ENCODE measurements around the gene STMN3. TPM values are rescaled to one million over a fixed set of nuclear protein-coding genes. Genes with fewer than 3 reads are reported as not detected.
"Not testable (repeated sequence)": the region's sequence is repeated elsewhere in the genome, so short reads cannot be mapped to it uniquely, and the experiment has no call there.

Gene STMN3
- total and polyA plus RNA-seq, 2 experiments from 2014 or later: 6.6 to 9.9 TPM

DNA sequence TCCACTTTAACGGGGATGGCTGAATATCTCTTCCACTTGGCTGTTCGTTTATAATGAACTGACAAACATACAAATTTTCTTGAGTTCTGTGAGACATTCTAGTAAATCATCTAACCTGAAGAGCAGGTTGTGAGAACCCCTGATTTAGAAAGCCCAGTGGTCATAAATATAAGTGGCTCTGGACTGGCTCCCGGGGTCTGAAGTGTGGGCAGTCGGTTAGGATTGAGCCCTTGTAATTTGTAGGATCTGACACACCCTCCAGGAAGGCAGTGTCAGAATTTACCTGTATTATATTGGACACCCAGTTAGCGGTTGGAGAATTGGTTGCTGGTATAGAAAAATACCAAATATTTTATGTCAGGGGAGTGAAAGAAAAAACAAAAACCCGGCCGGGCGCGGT, 19.5 kb downstream of the STMN3 start:
- DNase-seq (ENCODE audit: low read depth in 1 of 2, low spot score in 1 of 2): no peak
- TF ChIP-seq, protein P1, sequence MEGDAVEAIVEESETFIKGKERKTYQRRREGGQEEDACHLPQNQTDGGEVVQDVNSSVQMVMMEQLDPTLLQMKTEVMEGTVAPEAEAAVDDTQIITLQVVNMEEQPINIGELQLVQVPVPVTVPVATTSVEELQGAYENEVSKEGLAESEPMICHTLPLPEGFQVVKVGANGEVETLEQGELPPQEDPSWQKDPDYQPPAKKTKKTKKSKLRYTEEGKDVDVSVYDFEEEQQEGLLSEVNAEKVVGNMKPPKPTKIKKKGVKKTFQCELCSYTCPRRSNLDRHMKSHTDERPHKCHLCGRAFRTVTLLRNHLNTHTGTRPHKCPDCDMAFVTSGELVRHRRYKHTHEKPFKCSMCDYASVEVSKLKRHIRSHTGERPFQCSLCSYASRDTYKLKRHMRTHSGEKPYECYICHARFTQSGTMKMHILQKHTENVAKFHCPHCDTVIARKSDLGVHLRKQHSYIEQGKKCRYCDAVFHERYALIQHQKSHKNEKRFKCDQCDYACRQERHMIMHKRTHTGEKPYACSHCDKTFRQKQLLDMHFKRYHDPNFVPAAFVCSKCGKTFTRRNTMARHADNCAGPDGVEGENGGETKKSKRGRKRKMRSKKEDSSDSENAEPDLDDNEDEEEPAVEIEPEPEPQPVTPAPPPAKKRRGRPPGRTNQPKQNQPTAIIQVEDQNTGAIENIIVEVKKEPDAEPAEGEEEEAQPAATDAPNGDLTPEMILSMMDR (IDR thresholded peaks at IDR 0.05; ENCODE audit: low read depth, low read length): no peak
- Histone ChIP-seq H3K27ac (no peak overlapping the region), H3K4me1 (ENCODE audit: low read depth) (no peaks in the 10 kb centered on the region), H3K9me3 (ENCODE audit: low read depth) (no peaks in the 10 kb centered on the region), H3K4me3 (no peak overlapping the region), H3K36me3 (no peaks in the 10 kb centered on the region), H3K27me3 (no peaks in the 10 kb centered on the region)

DNA sequence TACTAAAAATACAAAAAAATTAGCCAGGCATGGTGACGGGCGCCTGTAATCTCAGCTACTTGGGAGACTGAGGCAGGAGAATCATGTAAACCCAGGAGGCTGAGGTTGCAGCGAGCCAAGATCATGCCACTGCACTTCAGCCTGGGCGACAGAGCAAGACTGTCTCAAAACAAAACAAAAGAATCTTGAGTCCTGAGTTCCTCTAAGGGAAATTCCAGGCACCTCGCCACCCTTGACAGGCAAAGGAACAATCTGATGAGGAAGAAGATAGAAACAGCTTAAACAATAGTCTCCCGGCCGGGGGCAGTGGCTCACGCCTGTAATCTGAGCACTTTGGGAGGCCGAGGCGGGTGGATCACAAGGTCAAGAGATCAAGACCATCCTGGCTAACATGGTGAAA, 21.8 kb downstream of the STMN3 start:
- DNase-seq (ENCODE audit: low read depth in 1 of 2, low spot score in 1 of 2): peak in 1 of 2 donors; percentile 21
- H3K36me3 ChIP-seq: not testable (repeated sequence)

DNA sequence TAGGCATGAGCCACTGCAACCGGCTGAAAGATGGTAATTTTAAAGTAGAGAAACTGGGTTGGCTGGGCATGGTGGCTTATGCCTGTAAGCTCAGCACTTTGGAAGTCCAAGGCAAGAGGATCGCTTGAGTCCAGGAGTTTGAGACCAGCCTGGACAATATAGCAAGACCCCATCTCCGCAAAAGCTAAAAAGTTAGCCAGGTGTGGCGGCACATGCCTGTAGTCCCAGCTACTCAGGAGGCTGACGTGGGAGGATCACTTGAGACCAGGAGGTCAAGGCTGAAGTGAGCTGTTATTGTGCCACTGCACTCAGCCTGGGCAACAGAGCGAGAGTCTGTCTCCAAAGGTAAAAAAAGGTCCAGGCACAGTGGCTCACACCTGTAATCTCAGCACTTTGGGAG, 22.3 kb downstream of the STMN3 start:
- not testable (repeated sequence) for H3K9me3 ChIP-seq (ENCODE audit: low read depth); H3K4me1 ChIP-seq (ENCODE audit: low read depth); DNase-seq (ENCODE audit: low read depth in 1 of 2, low spot score in 1 of 2); H3K36me3 ChIP-seq; H3K4me3 ChIP-seq; H3K27me3 ChIP-seq; H3K27ac ChIP-seq

More for the DNA sequence above, 21.8 kb downstream of the STMN3 start:
- H3K27ac ChIP-seq; H3K4me1 ChIP-seq (ENCODE audit: low read depth); H3K9me3 ChIP-seq (ENCODE audit: low read depth); H3K27me3 ChIP-seq; H3K4me3 ChIP-seq: not testable (repeated sequence)

DNA sequence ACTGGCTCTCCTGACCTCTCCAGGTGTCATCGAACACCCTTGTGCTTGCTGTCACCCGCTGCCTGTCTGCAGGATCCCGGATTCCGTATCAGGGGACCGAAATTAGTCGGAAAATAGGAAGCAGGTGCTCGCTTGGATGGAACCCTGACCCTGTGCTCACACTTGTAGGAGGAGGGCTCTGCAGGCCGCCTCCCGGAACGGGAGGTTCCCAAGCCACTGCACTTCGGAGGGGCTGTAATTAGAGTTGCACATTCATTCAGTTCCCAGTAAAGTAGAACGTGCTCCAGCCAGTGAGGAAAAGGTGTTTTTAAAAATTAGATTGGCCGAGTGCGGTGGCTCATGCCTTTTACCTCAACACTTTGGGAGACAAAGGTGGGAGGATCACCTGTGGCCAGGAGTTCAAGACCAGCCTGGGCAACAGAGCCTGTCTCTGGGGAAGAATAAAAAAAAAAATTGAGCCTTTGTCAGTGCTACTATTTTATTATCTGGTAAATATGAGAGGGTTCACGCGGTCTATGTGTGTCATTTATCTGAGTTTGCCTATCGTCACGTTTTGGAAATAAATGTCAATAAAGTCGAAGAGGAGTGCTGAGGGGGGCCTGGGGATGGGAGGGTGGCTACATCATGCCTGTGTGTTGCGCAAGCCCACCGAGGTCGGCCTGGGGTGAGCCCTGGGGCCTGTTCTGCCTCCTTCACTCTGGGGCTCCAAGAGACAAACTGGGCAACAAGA, 24.8 kb downstream of the STMN3 start:
- Histone ChIP-seq H3K27ac (no peak overlapping the region), H3K4me3 (no peak overlapping the region), H3K27me3 (no peaks in the 10 kb centered on the region), H3K9me3 (ENCODE audit: low read depth) (no peaks in the 10 kb centered on the region), H3K4me1 (ENCODE audit: low read depth) (peaks cover 5% of the 10 kb centered on the region), H3K36me3 (no peaks in the 10 kb centered on the region)
- DNase-seq (ENCODE audit: low read depth in 1 of 2, low spot score in 1 of 2): peak in 1 of 2 donors; percentile 83
- TF ChIP-seq, protein P1 (IDR thresholded peaks at IDR 0.05; ENCODE audit: low read depth, low read length): no peak

DNA sequence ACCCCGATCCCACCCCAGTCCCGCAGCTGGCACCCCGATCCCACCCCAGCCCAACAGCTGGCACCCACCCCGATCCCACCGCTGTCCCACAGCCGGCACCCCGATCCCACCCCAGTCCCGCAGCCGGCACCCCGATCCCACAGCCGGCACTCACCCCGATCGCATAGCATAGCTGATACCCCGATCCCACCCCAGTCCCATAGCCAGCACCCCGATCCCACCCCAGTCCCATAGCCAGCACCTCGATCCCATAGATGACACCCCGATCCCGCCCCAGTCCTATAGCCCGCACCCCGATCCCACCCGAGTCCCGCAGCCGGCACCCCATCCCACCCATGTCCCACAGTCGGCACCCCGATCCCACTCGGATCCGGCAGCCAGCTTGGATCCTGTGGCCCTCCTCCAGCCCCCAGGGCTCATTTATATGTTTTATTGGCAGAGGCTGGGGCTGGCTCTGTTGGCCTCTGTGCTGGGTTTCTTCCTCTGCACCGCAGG, 25.4 kb downstream of the STMN3 start:
- Histone ChIP-seq H3K36me3 (no peaks in the 10 kb centered on the region), H3K9me3 (ENCODE audit: low read depth) (no peaks in the 10 kb centered on the region), H3K4me3 (peak overlapping the region; percentile 94), H3K27me3 (no peaks in the 10 kb centered on the region), H3K27ac (no peak overlapping the region), H3K4me1 (ENCODE audit: low read depth) (peaks cover 5% of the 10 kb centered on the region)
- TF ChIP-seq, protein P1 (IDR thresholded peaks at IDR 0.05; ENCODE audit: low read depth, low read length): no peak
- no peak for DNase-seq (ENCODE audit: low read depth in 1 of 2, low spot score in 1 of 2)

DNA sequence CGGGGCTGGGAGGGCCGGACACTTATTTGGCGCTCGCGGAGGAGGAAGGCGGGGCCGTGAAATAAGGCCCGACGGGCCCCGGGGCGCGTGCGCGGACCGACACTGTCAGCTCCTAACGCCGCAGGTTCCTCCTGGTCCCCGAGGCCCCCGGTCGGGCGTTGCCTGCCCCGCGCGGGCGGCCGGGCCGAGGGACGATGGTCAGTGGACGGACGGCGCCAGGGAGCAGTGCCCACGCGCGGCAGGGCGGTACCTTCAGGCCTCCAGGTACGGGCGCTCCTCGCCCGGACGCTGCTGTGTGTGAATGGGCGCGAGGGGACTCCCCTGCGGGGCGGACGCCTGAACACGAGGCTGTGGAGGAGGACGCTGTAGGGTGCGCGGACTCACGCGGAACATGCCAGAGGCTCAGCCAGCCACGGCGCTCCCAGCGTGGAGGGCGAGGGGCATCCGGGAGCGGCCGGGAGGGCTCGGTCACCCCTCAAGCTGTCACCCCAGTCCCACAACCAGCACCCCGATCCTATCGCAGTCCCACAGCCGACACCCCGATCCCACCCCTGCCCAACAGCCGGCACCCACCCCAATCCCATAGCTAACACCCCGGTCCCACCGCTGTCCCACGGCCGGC, 26.0 kb downstream of the STMN3 start:
- Histone ChIP-seq H3K27me3 (no peaks in the 10 kb centered on the region), H3K4me3 (peak overlapping the region; percentile 94), H3K27ac (peak overlapping the region; percentile 86), H3K9me3 (ENCODE audit: low read depth) (no peaks in the 10 kb centered on the region), H3K36me3 (no peaks in the 10 kb centered on the region), H3K4me1 (ENCODE audit: low read depth) (peaks cover 5% of the 10 kb centered on the region)
- TF ChIP-seq, protein P1 (IDR thresholded peaks at IDR 0.05; ENCODE audit: low read depth, low read length): no peak
- DNase-seq (ENCODE audit: low read depth in 1 of 2, low spot score in 1 of 2): peak; percentile 96 to 97

All from cardiac muscle cell (in vitro differentiated cells and primary cell).